HepG2 (cell line): Measurements from ENCODE around the gene EIF4E1B. TPM values are rescaled to one million over a fixed set of nuclear protein-coding genes. Genes with fewer than 3 reads are reported as not detected.

Experiments used
- ATAC-seq: fragments of 200-7000 bp; cut with Tn5 transposase; 3 replicates; pipeline ENCODE4 v1.9.1; 2020; ENCODE audit warnings: mild to moderate bottlenecking, moderate library complexity
- BruUV-seq: library from RNA; stranded (reverse); fragments of 400-500 nt; replicated peaks from 2 replicates; lab custom pipeline; 2021; lab: Mats Ljungman, UMichigan
- CTCF ChIA-PET: fragments of 300-600 bp; formaldehyde crosslinking; extraction: SDS; loops from one replicate; lab custom pipeline; 2021; ENCODE audit warnings: low total read pairs, inconsistent platforms, low intra/inter-chr PET ratio; lab: Yijun Ruan, JAX
- POLR2A ChIA-PET: fragments of 350-600 bp; sonication (Branson Sonifier 250); formaldehyde crosslinking; loops from one replicate; lab custom pipeline; 2020; ENCODE audit warnings: antibody characterized with exemption, inconsistent platforms; lab: Yijun Ruan, JAX
- DNase-seq: peaks from one replicate; pipeline ENCODE4 v3.0.0-alpha.2; 2015; ENCODE audit warnings: low spot score
- FAIRE-seq: peaks from 3 replicates; lab custom pipeline; 2011; peaks lifted over from hg19 to GRCh38; lab: Jason Lieb, UNC
- H2AFZ ChIP-seq: one replicate; pipeline ENCODE4 v1.6.1; 2011; ENCODE audit warnings: low read length, inconsistent platforms
- H3K27ac ChIP-seq: fragments of 300-600 bp; 3 replicates; pipeline ENCODE4 v1.8.0; 2011; ENCODE audit warnings: mixed run types, mild to moderate bottlenecking, mixed read lengths, low read length, inconsistent platforms; ENCODE audit not compliant: insufficient read depth; ENCODE audit errors: extremely low read length
- H3K27me3 ChIP-seq, 2 experiments: fragments of 200-600 bp in 1 of 2; 2 replicates in 1 of 2; 3 replicates in 1 of 2; pipeline versions ENCODE4 v1.6.0 to v1.8.0; 2011; ENCODE audit warnings: low read length in 2 of 2, mild to moderate bottlenecking in 2 of 2, moderate library complexity in 2 of 2, inconsistent platforms in 1 of 2; ENCODE audit not compliant: insufficient read depth in 2 of 2, control insufficient read depth in 1 of 2
- H3K36me3 ChIP-seq, 2 experiments: fragments of 200-600 bp in 1 of 2; replicated peaks in 1 of 2; 2 replicates in 1 of 2; 3 replicates in 1 of 2; pipeline versions ENCODE4 v1.5.1 to v1.8.0; 2011; ENCODE audit warnings: low read length in 2 of 2, inconsistent platforms in 1 of 2; ENCODE audit not compliant: insufficient read depth in 2 of 2, control insufficient read depth in 1 of 2
- H3K4me1 ChIP-seq: 2 replicates; pipeline ENCODE4 v1.5.1; 2012; ENCODE audit warnings: low read length, inconsistent platforms; ENCODE audit not compliant: insufficient read depth
- H3K4me2 ChIP-seq: 2 replicates; pipeline ENCODE4 v1.6.0; 2011; ENCODE audit warnings: low read depth, low read length, inconsistent platforms
- H3K4me3 ChIP-seq, 3 experiments: fragments of 200-600 bp in 1 of 3; sonication (generic), shearing (Covaris generic) in 1 of 3; replicated peaks in 1 of 3; 2 replicates each; pipeline ENCODE4 v1.5.1; 2011 to 2016; ENCODE audit warnings: low read length in 3 of 3, inconsistent platforms in 2 of 3, low read depth in 2 of 3, mild to moderate bottlenecking in 2 of 3, control low read depth in 1 of 3, mixed read lengths in 1 of 3; ENCODE audit not compliant: insufficient read depth in 1 of 3
- H3K79me2 ChIP-seq: one replicate; pipeline ENCODE4 v1.6.1; 2011; ENCODE audit warnings: low read length, inconsistent platforms; ENCODE audit not compliant: insufficient read depth
- H3K9ac ChIP-seq: 2 replicates; pipeline ENCODE4 v1.6.0; 2011; ENCODE audit warnings: mild to moderate bottlenecking, low read depth, low read length, inconsistent platforms; ENCODE audit not compliant: insufficient read depth
- H3K9me3 ChIP-seq: 2 replicates; pipeline ENCODE4 v1.5.1; 2012; ENCODE audit warnings: mild to moderate bottlenecking, low read length
- H4K20me1 ChIP-seq: 2 replicates; pipeline ENCODE4 v1.6.0; 2011; ENCODE audit warnings: inconsistent platforms, mild to moderate bottlenecking, low read length, moderate library complexity; ENCODE audit not compliant: insufficient read depth
- CBX2 ChIP-seq, 2 experiments: fragments of 200-600 bp in 1 of 2; sonication (generic); formaldehyde crosslinking in 1 of 2; IDR thresholded peaks; 2 replicates each; pipeline versions ENCODE4 v1.7.0 to v1.8.1; 2018 to 2022; ENCODE audit warnings: low read depth in 2 of 2, low read length in 1 of 2, mild to moderate bottlenecking in 1 of 2, missing genetic modification reagents in 1 of 2
- E2F1 ChIP-seq: sonication (generic); formaldehyde crosslinking; IDR thresholded peaks from 2 replicates; pipeline ENCODE4 v1.5.0; 2020; ENCODE audit warnings: missing genetic modification reagents
- GRHL1 ChIP-seq: sonication (generic); formaldehyde crosslinking; conservative IDR thresholded peaks from 2 replicates; pipeline ENCODE4 v1.8.0; 2022; ENCODE audit warnings: missing genetic modification reagents
- IKZF1 ChIP-seq: fragments of 450-650 bp; IDR thresholded peaks from 2 replicates; pipeline ENCODE4 v1.7.1; 2016
- POGK ChIP-seq: sonication (generic); formaldehyde crosslinking; conservative IDR thresholded peaks from 2 replicates; pipeline ENCODE4 v1.8.0; 2022; ENCODE audit warnings: mild to moderate bottlenecking, moderate library complexity, missing genetic modification reagents
- TCF7L2 ChIP-seq: IDR thresholded peaks from 2 replicates; pipeline ENCODE4 v1.6.1; 2011; ENCODE audit warnings: mild to moderate bottlenecking, low read depth, low read length, moderate library complexity
- ZNF569 ChIP-seq: sonication (generic); formaldehyde crosslinking; IDR thresholded peaks from 2 replicates; pipeline ENCODE4 v1.5.0; 2020; ENCODE audit warnings: mild to moderate bottlenecking, missing genetic modification reagents, moderate library complexity, borderline replicate concordance
- ZNF589 ChIP-seq: sonication (generic); formaldehyde crosslinking; conservative IDR thresholded peaks from 2 replicates; pipeline ENCODE4 v1.8.0; 2022; ENCODE audit warnings: mild to moderate bottlenecking, moderate library complexity, missing genetic modification reagents
- ZNF775 ChIP-seq: sonication (generic); formaldehyde crosslinking; IDR thresholded peaks from 2 replicates; pipeline ENCODE4 v1.4.0; 2020; ENCODE audit warnings: missing genetic modification reagents, mild to moderate bottlenecking, moderate library complexity, borderline replicate concordance
- ZSCAN12 ChIP-seq: sonication (generic); formaldehyde crosslinking; IDR thresholded peaks from 2 replicates; pipeline ENCODE4 v1.9.0; 2021; ENCODE audit warnings: mild to moderate bottlenecking, missing genetic modification reagents
- WGBS: methylation state at CpG from one replicate; pipeline ENCODE4 v1.1.6; 2017; ENCODE audit warnings: low lambda C conversion rate; 5-methylcytosine and 5-hydroxymethylcytosine counted together
- in situ Hi-C: cut with HindIII; loops from 2 replicates; pipeline ENCODE4 v1.10.0; 2017; ENCODE audit warnings: low pct_unique_long_range_greater_than_20kb; ENCODE audit not compliant: extremely low pct_ligation_motif_present
- intact Hi-C: fragments of 100-400 bp; cut with micrococcal nuclease; formaldehyde crosslinking; loops from one replicate; pipeline ENCODE4 v1.10.0; 2022; ENCODE audit not compliant: unreplicated experiment
- polyA plus RNA-seq, 8 experiments: library from polyadenylated mRNA; depleted of rRNA in 3 of 8; stranded (reverse) in 7 of 8; unstranded in 1 of 8; fragments of >200 nt; fragmentation: Illumina TruSeq in 4 of 8; extraction: Trizol in 4 of 8; gene quantifications; 2 replicates each; pipeline versions ENCODE4 v1.2.1 to v1.2.3, GENCODE V29; 2011 to 2016; ENCODE audit warnings: low read depth in 4 of 8, missing spikeins in 1 of 8, mixed read lengths in 1 of 8; ENCODE audit not compliant: insufficient read depth in 1 of 8
- total RNA-seq, 5 experiments: library from RNA; depleted of rRNA; stranded (reverse); fragments of >200 nt; fragmentation: Illumina TruSeq; extraction: Trizol; gene quantifications; 2 replicates each; pipeline ENCODE4 v1.2.3, GENCODE V29; 2016; ENCODE audit warnings: low read depth in 1 of 5
- TF ChIP-seq, protein P1 (sequence below): sonication (generic); formaldehyde crosslinking; conservative IDR thresholded peaks from 2 replicates; pipeline ENCODE4 v1.4.0; 2020; ENCODE audit warnings: missing genetic modification reagents
- TF ChIP-seq, protein P2 (sequence below): sonication (generic); formaldehyde crosslinking; IDR thresholded peaks from 2 replicates; pipeline ENCODE4 v1.5.1; 2020; ENCODE audit warnings: mild to moderate bottlenecking, missing genetic modification reagents, moderate library complexity

EIF4E1B gene
- total and polyA plus RNA-seq, 2 of the 13 experiments (the other 11 are each of a cell fraction or from before 2014, with no cell fraction given): not detected

DNA sequence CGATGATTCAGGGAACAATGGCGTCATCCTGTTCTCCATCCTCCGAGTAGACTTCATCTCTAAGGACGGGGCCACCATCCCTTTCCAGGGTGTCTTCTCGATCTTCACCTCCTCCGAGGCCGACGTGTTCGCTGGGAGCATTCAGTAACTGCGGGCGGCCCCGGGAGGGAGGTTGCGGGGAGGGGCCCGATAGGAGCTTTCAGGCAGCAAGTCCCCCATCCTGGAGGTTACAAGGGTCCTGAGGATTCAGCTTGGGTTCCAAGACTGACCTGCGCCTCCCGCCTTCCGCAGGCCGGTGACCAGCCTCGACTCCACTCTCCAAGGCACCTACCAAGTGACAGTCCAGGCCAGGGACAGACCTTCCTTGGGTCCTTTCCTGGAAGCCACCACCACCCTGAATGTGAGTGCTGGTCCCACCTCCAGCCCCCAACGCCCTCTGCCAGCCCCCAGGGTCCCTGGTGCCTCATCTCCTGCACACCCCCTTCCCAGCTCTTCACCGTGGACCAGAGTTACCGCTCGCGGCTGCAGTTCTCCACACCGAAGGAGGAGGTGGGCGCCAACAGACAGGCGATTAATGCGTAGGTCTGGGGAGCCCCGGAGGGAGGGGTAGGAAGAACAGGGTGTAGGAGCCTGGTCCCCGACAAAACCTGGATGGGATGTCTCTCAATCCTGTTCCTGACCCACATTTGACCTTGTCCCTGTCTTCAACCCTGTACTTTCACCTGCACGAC is 41.3 kb upstream of the EIF4E1B start:
- 94% methylated on average over 28 of the region's 31 CpGs for WGBS

More for the DNA sequence above, 41.3 kb upstream of the EIF4E1B start:
- POLR2A ChIA-PET: no interaction called here
- TF ChIP-seq, protein P1, sequence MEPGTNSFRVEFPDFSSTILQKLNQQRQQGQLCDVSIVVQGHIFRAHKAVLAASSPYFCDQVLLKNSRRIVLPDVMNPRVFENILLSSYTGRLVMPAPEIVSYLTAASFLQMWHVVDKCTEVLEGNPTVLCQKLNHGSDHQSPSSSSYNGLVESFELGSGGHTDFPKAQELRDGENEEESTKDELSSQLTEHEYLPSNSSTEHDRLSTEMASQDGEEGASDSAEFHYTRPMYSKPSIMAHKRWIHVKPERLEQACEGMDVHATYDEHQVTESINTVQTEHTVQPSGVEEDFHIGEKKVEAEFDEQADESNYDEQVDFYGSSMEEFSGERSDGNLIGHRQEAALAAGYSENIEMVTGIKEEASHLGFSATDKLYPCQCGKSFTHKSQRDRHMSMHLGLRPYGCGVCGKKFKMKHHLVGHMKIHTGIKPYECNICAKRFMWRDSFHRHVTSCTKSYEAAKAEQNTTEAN (CRISPR knock-in tag): no peak
- TF ChIP-seq E2F1 (CRISPR knock-in tag): no peak
- TF ChIP-seq ZNF589: no peak
- TF ChIP-seq, protein P2, sequence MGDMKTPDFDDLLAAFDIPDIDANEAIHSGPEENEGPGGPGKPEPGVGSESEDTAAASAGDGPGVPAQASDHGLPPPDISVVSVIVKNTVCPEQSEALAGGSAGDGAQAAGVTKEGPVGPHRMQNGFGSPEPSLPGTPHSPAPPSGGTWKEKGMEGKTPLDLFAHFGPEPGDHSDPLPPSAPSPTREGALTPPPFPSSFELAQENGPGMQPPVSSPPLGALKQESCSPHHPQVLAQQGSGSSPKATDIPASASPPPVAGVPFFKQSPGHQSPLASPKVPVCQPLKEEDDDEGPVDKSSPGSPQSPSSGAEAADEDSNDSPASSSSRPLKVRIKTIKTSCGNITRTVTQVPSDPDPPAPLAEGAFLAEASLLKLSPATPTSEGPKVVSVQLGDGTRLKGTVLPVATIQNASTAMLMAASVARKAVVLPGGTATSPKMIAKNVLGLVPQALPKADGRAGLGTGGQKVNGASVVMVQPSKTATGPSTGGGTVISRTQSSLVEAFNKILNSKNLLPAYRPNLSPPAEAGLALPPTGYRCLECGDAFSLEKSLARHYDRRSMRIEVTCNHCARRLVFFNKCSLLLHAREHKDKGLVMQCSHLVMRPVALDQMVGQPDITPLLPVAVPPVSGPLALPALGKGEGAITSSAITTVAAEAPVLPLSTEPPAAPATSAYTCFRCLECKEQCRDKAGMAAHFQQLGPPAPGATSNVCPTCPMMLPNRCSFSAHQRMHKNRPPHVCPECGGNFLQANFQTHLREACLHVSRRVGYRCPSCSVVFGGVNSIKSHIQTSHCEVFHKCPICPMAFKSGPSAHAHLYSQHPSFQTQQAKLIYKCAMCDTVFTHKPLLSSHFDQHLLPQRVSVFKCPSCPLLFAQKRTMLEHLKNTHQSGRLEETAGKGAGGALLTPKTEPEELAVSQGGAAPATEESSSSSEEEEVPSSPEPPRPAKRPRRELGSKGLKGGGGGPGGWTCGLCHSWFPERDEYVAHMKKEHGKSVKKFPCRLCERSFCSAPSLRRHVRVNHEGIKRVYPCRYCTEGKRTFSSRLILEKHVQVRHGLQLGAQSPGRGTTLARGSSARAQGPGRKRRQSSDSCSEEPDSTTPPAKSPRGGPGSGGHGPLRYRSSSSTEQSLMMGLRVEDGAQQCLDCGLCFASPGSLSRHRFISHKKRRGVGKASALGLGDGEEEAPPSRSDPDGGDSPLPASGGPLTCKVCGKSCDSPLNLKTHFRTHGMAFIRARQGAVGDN (CRISPR knock-in tag): no peak
- TF ChIP-seq IKZF1: no peak
- TF ChIP-seq GRHL1: no peak
- no peak for TF ChIP-seq ZNF569
- TF ChIP-seq TCF7L2: no peak
- TF ChIP-seq ZNF775 (CRISPR knock-in tag): no peak
- TF ChIP-seq CBX2 (IDR thresholded peaks at IDR 0.05; ENCODE audit: low read depth, low read length): no peak
- TF ChIP-seq CBX2 (CRISPR knock-in tag; IDR thresholded peaks at IDR 0.05; ENCODE audit: low read depth): no peak
- TF ChIP-seq ZSCAN12 (CRISPR knock-in tag): no peak
- no peak for TF ChIP-seq POGK (CRISPR knock-in tag)
- Histone ChIP-seq H3K79me2 (no peaks in the 10 kb centered on the region), H3K4me1 (no peaks in the 10 kb centered on the region), H3K27ac (no peak overlapping the region), H3K9ac (no peak overlapping the region), H3K27me3 (no peaks in the 10 kb centered on the region), H3K4me2 (no peak overlapping the region), H4K20me1 (no peaks in the 10 kb centered on the region), H2AFZ (no peak overlapping the region), H3K4me3 (no peak overlapping the region), H3K9me3 (peaks cover 14% of the 10 kb centered on the region), H3K36me3 (peaks cover 0 to 26% of the 10 kb centered on the region in 2 experiments; a peak in 3 of 5 replicates)
- BruUV-seq: no TSS peak
- CTCF ChIA-PET: no interaction called here
- DNase-seq (no peak), FAIRE-seq (no peak), ATAC-seq (no peak)
- in situ Hi-C loops (loop anchor here (25.0 kb wide), 1 partner anchor 852 kb away; no protein-coding TSS in a partner anchor), intact Hi-C loops (no loop called here)
